ENCODE results near the gene EFCAB9.
"Not testable (repeated sequence)": the region's sequence is repeated elsewhere in the genome, so short reads cannot be mapped to it uniquely, and the experiment has no call there.

Gene EFCAB9

DNA sequence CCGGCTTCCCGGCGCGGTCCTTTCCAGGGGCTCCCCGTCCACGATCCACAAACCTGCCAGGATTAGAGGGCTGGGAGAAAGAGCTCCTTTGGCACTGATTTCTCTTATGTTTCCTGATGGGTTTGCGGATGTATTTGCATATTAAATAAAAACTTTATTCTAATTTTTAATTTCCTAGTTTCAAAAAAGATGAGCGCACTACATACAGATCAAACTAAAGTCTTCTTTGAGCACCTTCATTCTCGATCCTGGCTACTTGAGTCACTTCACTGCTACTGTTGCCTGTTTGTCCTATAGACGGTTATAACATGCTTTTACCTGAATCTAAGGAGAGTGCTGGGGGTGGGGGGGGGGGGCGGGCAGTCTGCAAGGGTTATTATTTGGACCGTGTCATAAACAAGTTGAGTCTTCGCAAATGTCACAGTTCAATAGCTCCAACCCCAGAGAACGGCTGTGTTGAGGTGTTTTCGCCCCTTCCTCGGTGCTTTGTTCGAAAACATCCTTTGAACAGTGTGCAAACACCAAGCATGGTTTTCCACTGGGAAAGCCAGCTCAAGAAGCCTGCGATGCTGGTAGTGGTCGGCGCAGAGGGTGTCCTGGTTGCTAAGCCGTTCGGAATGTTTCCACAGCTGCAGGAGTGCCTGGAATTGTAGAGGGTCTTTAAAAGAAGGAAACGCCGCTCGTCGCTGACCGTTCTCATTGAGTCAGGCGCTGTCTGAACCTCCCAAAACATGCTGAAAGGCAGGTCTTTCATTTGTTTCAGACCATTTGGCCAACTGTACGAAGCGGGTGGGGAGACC, 4.9 kb upstream of the EFCAB9 start:
- DNase-seq: peak; percentile 49

DNA sequence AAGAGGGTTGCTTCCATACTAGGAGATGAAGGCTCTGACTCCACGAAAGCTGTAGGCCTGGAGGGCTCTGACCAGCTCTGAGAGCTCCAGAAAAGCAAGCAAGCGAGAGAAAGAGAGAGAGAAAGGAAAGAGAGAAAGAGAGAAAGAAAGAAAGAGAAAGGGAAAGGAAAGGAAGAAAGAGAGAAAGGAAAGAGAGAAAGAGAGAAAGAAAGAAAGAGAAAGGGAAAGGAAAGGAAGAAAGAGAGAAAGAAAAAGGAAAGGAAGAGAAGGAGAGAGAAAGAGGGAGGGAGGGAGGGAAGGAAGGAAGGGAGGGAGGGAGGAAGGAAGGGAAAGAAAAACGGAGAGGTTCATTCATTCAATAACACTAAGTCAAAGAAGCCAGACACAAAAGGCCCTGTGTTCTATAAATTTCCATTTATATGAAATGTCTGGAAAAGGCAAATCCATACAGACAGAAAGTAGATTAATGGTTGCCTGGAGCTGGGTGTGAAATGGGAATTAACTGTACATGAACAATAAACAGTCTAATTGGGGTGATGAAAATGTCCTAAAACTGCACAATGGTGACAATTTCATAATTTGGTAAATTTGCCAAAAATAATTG, 4.2 kb upstream of the EFCAB9 start:
- DNase-seq: no peak

GRCh38 chr5:172194985-172195774, 1.2 kb downstream of the EFCAB9 start:
- DNase-seq: no peak

DNA sequence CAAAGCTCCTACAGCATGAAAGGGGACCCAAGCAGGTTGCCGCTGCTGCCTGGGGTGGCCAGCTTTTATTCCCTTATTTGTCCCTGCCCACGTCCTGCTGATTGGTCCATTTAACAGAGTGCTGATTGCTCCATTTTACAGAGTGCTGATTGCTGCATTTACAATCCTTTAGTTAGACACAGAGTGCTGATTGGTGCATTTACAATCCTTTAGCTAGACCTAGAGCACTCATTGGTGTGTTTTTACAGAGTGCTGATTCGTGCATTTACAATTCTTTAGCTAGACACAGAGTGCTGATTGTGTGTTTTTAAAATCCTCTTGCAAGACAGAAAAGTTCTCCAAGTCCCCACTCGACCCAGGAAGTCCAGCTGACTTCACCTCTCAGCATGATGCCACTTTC, 3.8 kb downstream of the EFCAB9 start:
- DNase-seq: not testable (repeated sequence)

DNA sequence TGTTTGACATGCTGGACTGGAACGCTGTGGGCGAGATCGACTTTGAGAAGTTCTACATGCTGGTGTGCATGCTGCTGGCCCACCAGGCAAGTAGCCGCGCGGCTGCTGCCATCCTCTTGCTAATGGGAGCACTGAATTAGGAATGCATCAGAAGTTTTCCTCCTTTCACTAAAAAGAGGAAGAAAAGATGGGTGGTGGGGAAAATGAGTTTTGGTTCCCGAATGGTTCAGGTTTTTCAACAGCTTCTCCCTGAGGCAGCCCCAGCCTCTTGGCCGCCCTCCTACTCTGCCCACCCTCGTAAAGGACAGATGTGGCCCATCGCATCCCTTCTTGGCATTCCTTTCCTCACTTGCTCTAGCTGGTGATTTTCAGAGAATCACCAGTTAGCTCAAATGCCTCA, 5.5 kb downstream of the EFCAB9 start:
- DNase-seq: no peak

- DNase-seq: no peak
Measured at GRCh38 chr5:172200476-172200875, 6.5 kb downstream of the EFCAB9 start.

GRCh38 chr5:172205984-172206383, 12.0 kb downstream of the EFCAB9 start:
- DNase-seq: not testable (repeated sequence)

DNA sequence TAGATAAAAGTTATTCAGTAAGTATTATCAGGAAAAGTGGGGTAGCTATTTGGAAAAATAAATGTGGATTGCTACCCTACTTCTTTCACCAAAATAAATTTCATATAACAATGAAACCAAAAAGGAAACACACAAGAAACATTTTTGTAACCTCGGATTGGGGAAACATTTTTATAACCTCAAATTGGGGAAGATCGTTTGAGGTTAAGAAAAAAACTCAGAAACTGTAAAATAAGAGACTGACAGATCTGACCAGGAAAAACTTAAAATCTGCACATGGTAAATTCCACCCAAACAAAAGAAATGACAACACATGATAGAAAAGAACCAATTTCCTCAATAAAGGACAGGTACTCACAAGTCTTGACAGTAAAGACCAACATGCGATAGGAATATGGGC, 13.5 kb downstream of the EFCAB9 start:
- no peak for DNase-seq

DNA sequence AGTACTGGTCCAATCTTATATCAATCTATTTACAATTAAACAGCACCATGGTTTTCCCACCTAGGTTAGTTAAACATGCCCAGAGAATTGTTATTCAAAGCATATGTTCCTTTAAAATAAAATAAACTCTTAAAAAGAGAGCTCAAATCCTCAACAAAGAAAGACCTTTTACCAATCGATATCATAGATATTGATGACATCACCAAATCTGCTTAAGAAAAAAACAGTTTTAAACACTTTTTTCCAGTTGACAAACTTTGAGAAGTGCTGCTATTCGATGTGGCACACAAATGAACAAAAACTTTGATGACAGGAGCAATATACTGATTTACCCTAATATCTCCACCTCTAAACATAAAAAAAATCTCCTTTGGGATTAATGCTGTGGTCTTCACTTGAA, 15.7 kb downstream of the EFCAB9 start:
- DNase-seq: no peak

GRCh38 chr5:172211676-172212075, 17.7 kb downstream of the EFCAB9 start:
- DNase-seq: no peak

- DNase-seq: no peak
Measured at GRCh38 chr5:172213126-172213525, 19.2 kb downstream of the EFCAB9 start.

DNA sequence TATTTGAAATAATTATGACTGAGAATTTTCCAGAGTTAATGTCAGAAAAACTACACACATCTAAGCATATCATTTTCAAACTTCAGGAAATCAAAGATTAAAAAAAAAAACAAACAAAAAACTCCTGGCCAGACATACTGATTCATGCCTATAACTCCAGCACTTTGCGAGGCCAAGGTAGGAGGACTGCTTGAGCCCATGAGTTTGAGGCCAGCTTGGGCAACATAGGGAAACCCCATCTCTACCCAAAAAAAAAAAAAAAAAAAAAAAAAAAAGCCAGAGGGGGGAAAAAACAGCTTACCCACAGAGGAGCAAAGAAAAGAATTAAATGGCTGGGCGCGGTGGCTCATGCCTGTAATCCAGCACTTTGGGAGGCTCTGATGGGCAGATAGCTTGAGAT, 22.4 kb downstream of the EFCAB9 start:
- no peak for DNase-seq

DNA sequence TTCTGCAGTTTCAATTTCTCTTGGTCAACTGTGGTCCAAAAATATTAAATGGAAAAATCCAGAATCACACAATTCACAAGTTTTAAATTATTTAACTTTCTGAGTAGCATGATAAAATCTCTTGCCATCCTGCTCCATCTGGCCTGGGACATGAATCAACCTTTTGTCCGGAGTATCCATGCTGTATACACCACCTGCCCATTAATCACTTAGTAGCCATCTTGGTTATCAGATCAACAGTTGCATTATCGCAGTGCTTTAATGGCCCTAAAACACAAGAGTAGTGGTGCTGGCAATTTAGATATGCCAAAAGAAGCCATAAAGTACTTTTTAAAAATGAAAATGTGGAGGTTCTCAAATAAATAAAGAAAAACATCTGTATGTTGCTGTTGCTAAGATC, 25.3 kb downstream of the EFCAB9 start:
- no peak for DNase-seq

DNA sequence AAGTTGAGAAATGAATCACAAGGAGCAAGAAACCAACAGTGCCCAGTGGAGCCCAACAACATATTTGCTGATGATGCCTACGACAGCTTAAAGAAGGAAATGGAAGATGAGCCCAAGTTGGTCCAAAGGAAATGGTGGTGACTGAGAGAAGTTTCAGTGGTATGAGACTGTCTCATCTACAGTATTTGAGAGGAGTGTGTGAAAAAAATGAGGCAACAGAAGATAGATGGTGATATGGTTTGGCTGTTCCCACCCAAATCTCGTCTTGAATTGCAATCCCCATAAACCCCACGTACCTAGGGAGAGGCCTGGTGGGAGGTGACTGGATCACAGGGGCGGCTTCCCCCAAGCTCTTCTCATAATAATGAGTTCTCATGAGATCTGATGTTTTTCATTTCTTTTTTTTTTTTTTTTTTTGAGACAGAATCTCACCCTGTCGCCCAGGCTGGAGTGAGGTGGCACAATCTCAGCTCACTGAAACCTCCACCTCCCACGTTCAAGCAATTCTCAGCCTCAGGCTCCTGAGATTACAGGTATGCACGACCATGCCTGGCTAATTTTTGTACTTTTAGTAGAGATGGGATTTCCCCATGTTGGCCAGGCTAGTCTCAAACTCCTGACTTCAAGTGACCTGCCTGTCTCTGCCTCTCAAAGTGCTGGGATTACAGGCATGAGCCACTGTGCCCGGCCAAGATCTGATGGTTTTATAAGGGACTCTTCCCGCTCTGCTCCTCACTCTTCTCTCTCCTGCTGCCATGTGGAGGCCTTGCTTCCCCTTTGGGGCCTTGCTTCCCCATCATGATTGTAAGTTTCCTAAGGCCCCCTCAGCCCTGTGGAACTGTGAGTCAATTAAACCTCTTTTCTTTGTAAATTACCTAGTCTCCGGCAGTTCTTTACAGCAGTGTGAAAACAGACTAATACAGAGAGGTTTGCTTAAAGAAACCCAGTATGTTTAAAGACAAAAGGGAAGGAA, 30.2 kb downstream of the EFCAB9 start:
- DNase-seq: no peak

GRCh38 chr5:172224996-172225395, 31.0 kb downstream of the EFCAB9 start:
- DNase-seq: no peak

DNA sequence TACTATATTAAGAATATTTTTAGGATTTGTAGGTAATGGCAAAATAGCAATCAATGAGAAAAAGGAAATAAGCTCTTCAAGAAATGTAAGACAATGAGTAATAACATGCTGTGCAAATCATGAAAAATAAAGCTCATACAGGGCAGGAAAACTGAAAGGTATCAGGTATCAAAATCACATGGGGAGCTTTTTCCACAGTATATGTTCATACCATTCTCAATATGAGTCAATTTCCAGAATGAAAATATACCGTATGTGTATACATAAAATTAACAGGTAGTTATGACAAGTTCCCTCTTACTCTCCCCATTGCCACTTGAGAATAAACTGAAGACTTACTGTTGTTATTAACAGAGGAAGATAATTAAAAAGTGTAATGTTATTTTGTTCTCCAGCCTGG, 35.9 kb downstream of the EFCAB9 start:
- no peak for DNase-seq

- DNase-seq: no peak
Measured at GRCh38 chr5:172234031-172234430, 40.1 kb downstream of the EFCAB9 start.

- peak; percentile 25 for DNase-seq
Measured at GRCh38 chr5:172235132-172235780, 41.3 kb downstream of the EFCAB9 start.

GRCh38 chr5:172235827-172236736, 42.1 kb downstream of the EFCAB9 start:
- DNase-seq: peak; percentile 9

- DNase-seq: no peak
Measured at GRCh38 chr5:172238334-172238733, 44.4 kb downstream of the EFCAB9 start.

DNA sequence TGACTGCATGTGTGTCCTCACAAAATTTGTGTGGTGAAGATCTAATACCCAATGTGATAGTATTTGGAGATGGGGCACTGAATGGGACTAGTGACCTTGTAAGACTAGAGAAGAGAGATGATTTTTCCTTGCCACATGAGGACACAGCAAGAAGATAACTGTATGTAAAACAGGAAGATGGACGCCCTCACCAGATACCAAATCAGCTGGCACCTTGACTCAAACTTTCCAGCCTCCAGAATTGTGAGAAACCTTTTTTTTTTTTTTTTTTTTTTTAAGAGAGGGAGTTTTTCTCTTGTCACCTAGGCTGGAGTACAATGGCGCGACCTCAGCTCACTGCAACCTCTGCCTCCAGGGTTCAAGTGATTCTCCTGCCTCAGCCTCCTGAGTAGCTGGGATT, 49.3 kb downstream of the EFCAB9 start:
- no peak for DNase-seq

Measured in fibroblast of upper back skin (primary cell).